T-helper 22 cell (primary cell): ENCODE results near the gene PTPRZ1.

Experiments used
- DNase-seq: peaks from one replicate; pipeline ENCODE4 v3.0.0-alpha.2; 2020; ENCODE audit warnings: low read depth

PTPRZ1 gene

DNA sequence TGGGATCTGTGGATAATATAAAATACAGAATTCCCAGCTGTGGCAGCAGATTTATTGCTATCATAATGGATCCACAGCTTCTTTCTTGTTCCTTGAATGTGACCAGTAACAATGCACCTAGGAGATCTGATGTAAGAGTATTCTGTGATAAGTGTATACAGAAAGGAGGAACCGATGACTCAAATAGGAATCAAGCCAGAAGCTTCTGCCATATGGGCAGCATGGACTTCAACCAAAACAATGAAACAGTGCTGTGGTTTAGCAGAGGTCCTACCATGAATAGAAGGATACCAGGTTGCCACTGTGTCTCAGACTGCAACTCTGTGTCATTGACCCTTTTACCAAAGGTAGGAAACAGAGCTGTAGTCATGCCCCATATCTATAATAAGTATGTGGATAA lies 81.8 kb downstream of the PTPRZ1 start:
- no peak for DNase-seq

DNA sequence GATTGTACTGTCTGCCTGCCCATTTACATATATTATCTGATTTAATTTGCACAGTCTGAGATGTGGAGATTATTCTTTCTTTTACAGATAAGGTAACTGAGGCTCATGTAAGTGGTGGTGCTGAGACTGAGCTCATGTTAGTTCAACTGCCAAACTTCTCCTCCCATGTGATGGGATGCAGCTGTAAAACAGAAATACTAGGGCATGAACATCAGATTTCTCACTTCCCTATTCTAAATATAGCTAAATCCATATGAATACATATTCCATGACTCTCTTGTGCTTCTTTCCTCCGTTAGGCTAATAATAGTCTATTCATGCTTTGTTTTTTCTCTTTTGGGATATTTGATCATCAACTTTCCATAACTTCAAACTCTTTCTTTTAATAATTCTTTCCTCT lies 84.7 kb downstream of the PTPRZ1 start:
- no peak for DNase-seq

DNA sequence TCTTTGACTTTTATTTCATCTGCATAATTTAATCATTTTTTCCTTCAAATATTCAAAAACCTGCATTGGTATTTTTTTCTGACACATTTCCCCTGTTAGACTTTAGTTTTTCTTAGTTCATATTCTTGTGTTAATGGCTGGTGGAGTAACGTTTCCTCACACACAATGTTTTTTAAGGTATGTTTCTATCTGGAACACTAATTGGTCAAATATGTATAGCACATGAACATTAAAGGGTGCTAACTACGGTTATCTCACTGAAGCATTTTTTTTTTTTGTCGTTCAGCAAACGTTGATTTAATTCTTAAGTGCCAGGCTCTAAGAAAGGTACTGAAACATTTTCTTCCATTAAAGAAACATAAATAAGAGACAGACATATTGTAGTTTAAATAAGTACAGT lies 87.7 kb downstream of the PTPRZ1 start:
- DNase-seq, result no peak

DNA sequence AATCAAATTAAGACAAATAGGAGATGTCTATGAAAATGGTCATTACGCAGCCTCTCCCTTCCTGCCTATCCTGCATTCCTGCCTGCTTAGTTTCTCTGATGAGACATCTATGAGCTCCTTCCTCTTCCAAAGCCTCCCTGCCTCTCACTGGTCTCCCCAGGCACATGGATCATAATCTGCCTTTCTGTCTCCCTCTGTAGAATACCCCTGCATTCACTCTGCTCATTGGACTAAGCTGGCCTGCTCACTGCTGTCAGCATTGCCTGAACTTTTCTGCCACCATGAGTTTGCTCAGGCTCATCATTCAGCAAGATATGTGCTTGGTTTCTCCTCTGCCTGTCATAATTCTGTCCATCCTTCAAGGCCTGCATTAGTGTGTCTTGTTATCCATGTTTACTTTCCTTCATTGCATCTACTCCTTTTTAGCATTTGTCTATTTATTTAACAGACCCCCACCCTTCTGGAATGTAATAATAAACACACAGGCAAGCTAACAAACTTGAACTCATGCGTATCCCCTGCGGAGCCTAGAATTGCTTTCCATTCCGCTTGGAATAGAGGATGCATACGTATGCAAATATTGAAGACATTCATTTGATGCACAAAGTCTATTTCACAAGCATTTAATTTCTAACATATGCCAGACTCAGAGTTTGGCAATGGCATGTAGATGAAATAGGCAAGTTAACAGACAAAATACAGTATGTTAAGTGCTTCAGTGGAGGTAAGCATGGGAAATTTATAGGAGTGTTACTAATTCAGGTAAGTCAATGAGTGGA lies 88.3 kb downstream of the PTPRZ1 start:
- DNase-seq, result no peak

DNA sequence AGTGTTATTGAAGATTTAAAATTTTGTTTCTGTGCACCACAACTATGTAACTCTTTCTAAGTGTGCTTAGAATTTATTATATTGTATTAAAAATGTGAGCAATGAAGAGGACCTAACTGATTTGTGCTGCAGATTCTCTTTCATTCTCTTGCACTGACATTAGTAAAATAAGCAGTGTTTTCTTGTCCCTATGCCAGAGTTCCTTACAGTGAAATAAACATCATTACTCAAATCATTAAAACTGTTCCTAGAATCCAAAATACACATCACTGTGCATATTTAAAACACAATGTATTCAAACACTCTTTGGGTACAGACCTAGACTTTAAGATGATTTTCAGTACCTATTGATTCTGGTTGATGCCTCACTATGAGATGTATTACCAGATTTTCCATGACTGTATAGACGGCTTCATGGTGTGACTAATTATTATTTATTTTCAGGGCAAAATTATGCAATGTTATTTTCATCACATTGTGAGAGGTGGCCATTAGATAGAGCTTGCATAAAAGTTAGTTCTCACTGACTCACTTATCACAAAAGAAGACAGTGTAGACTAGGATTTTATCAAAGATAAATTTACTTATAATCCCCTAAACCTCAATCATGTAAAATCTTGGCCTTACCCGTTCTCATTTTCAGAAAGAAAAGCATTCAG lies 93.4 kb downstream of the PTPRZ1 start:
- no peak for DNase-seq

DNA sequence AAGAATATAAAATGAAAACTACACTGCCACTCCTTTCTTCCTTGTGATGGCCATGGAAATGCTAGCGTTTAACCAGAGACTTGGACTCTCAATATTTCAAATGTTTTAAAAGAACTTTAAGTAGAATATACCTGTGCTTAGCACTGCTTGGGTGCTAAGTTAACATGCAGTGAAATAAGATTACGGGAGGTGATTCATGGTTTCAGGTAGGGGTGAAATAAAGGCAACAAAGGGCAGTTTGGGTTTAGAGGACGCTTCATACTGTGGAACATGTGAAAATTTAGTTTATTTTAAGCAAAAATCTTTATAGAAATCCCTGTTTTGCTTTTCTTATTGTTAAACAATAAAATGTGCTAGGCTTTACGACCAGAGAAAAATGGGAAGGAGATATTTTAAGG lies 94.0 kb downstream of the PTPRZ1 start:
- no peak for DNase-seq

DNA sequence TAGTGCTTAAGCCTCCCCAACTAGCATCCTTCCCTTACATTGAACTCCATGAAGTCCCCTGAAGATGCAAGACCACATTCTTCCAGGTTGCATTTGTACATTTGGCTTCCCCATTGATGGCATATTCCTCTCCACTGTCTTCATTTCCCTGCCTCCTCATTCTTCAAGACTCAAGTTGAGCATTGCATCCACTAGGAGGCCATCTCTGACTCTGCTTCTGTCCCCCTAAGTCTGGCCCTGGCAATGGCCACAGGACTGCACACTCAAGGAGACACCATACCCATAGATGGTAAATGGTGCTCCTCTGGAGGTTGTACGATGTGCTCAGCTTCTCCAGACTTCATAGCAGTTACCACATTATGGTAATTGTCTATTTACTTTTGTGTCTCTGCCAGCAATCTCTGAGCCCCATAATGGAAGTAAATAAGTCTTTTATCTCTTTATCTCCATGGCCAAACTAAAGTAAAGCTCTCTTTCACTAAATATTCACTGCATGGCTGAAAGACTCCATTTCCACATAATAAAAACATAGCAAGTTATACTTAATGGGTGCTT lies 112.6 kb downstream of the PTPRZ1 start:
- DNase-seq, result no peak

DNA sequence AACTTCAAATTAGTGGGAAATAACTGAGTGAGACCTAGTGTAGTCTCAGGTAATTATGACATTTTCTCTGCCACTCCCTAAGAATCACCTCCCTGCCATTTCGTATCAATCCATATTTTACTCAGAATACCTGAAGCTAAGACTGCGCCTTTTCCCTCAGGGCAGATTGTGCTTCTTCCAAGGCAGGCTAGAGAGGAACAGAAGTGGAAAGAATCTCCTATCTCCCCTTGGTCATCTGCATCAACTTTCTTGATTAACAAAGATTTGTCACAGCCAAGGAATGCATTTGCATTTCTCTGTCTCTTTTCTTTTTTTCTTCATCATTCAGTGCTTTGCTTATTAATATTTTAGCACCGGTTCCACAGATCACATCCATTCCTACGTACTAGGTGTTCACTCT lies 119.1 kb downstream of the PTPRZ1 start:
- no peak for DNase-seq

DNA sequence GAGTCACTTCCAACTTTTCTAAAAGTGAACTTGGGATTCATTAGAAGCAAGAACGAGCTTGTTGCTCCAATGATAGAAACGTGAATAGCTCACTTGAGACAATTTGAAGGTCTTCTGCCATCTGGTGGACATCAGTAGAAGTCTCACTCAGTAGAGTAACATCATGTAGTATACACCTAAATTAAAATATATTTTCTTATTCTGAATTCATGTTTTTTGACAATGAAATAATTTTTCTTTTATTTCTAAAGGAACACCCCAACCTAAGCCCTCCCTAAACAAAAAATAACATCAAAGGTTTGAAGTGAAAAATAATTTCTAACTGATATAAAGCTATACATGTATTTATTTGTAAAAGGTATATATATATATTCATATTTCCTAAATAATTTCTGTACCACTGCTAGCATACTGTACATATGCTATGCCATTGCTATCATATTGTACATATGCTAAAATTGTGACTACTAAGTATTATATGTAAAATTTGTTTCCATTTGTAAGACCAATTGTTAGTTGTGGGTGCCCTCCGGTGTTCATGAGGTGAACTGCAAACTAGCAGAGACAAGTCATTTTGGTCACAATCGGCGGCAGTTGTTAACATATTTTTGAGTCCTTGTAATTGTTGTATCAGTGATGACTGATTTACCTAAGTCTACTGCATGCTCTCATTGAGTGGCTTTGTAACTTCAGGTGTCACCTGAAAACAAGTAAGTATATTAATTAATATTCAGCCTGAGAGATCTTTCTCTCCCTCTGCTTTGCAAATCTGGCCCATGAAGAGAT lies 121.9 kb downstream of the PTPRZ1 start:
- no peak for DNase-seq

DNA sequence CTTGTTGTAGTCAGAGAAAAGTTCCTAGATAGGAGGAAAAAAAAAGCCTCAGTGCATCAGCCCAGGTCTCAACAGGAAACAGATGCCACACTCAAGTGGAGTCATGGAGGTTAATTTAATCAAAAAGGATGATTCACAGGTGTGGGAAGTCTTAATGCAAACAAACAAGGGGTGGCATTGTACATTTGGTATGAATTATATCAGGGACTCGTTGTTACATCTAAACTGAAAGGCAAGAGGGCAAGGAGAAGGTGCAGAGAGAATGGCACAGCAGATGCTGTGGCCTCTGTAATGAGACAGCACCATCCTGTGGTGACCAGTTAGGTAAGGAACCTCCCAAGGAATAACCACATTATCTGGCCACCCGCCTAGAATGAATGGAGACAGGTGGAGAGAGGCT lies 133.7 kb downstream of the PTPRZ1 start:
- DNase-seq, result no peak

DNA sequence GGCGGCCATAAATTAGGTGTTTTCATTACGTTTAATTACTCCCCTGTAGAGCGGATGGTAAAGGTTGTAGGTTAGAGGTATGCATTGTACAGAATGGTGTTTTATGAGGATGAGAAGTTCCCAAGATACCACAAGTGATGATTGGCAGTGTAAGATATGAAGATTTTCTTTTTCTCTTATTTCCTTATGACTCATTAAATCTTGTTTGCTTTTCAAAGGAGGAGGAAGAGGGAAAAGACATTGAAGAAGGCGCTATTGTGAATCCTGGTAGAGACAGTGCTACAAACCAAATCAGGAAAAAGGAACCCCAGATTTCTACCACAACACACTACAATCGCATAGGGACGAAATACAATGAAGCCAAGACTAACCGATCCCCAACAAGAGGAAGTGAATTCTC lies 137.2 kb downstream of the PTPRZ1 start:
- no peak for DNase-seq

DNA sequence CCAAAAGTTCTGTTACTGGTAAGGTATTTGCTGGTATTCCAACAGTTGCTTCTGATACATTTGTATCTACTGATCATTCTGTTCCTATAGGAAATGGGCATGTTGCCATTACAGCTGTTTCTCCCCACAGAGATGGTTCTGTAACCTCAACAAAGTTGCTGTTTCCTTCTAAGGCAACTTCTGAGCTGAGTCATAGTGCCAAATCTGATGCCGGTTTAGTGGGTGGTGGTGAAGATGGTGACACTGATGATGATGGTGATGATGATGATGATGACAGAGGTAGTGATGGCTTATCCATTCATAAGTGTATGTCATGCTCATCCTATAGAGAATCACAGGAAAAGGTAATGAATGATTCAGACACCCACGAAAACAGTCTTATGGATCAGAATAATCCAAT lies 140.1 kb downstream of the PTPRZ1 start:
- no peak for DNase-seq

DNA sequence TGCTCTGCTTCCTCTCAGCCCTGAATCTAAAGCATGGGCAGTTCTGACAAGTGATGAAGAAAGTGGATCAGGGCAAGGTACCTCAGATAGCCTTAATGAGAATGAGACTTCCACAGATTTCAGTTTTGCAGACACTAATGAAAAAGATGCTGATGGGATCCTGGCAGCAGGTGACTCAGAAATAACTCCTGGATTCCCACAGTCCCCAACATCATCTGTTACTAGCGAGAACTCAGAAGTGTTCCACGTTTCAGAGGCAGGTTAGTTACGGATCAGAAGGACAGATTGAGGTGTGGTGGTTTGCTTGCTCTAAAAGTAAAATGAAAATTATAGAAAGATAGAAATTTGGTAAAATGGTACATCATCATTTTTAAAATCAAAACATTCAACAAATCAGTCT lies 140.7 kb downstream of the PTPRZ1 start:
- DNase-seq, result no peak

DNA sequence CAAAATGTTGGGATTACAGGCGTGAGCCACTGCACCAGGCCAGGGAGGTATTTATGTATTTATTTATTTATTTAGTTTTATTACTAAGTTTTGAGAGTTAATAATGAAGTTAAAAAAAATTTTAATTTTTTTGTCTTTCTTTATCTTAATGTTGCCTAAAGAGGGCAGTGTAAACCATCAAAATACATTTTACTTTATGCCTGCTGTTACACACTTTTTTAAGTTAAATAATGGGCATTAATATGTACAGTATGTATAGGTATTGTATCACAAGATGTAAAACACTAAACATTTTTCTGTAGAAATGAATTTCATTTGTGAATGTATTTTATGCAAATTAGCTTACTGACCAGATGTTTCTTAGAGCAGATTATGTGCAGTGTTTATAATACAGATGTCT lies 141.7 kb downstream of the PTPRZ1 start:
- no peak for DNase-seq

DNA sequence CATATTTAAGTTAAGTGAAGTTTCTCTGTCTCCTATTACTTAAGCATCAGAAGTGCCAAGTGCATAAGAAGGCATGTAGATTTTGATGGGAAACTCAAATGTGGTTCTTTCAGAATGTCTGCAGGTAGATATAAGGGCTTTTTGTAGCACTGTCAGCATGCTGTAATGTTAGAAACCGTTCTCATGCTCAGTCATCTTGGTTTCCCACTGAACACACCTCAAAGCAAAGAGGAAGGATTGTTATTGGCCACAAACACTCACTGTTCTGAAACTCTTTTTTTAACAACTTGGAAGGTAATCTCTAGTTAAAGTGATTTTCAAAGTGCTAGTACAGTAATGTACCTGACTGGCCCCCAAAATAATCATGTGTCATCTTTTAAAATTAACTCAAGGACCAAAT lies 145.1 kb downstream of the PTPRZ1 start:
- DNase-seq, result no peak

DNA sequence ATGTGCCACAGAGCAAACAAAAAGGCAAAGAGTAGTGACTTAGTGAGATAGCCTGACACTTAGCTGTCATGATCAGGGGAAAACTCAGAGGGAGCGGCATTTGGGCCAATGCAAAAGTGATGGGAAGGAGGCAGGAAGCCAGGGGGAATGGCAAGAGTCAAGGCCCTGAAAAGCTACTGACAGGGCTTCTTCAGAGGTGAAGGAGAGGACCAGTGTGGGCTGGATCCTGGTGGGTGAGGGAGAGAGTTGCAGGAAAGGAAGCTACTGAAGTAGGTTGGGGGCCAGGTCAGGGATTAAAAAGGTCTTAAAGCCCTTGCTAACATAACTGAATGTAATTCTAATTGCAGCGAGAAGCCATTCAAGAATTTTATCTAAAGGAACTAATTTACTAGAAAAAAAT lies 154.1 kb downstream of the PTPRZ1 start:
- no peak for DNase-seq

DNA sequence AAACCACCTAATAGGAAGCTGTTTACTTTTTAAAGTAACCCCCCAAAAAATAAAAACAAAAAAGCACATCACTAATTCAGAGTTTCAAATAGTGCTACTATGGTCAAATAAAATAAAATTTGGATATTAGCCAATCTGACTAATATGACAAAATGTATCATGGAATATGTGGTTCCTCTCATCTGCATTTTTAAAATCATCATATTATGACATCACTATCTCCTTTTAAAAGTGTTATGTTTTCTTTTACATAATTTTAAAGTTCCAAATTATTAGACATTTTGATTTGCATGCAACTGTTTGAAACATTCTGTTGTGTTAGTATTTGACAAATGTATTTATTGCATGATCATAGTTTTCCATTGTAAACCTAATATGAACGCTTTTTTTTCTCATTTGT lies 160.7 kb downstream of the PTPRZ1 start:
- no peak for DNase-seq

DNA sequence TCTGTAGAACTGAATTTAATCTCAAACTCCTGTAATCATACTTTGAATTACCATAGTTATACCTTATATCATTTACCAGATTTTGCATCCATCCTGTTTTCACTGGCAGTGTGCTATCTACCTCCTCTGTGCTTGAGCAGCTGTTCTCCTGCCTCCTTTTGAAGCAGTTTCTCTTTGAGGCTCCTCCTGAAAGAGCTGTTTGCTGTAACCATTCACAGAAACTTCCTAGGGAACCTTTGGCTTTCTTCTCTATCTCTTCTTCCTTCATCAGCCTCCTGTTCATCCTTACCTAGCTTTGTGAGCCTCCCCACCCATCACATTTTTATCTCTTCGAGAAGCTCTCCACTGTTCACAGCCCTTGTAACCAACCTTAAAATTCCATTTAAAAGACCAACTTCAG lies 162.9 kb downstream of the PTPRZ1 start:
- DNase-seq, result no peak

DNA sequence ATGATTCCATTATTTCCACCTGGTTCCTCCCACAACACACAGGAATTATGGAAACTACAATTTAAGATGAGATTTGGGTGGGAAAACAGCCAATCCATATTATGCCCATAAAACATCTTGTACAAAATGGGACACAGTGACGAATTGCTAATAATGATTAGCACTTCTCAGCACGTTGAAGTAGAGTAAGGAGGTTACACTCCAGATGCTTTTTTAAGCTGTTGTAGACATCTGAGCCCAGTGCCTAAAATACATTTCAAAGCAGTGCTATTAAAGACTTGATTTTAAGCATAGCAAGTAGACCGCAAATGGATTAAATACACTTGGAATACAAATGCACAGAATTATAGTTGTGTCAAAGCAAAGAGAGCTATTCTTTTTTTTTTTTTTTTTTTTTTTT lies 165.2 kb downstream of the PTPRZ1 start:
- DNase-seq, result no peak

DNA sequence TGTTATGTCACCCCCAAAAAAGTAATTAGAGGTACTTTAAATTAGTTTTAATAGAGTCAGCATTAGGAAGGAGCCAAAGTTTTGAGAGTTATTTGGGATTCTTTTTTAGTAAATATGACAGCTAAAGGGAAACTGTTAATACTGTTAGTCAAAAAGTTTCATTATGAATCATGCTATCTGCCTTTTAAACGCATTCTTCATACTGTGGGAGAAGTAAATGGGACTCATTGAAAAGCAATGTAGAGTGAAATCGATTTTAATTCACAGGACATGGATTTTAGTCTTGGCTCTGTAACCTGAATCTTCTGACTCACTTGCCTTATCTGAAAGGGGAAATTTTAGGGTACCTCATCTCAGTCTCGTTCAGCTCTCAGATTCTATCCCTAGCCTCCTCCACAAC lies 165.9 kb downstream of the PTPRZ1 start:
- DNase-seq, result no peak

DNA sequence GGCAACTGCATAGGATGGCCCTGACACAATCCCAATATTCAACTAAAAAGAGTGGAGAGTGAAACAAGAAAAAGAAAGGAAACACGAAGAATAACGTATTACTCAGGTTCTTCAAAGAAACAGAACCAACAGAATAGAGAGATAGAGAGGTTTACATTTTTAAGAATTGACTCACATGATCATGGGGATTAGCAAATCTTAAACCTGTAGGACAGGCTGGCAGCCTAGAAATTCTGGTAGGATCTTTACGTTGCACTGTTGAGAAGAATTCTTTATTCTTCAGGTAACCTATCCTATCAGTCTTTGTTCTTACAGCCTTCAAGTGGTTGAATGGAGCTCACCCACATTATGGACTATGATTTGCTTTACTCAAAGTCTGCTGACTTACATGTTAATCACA lies 167.2 kb downstream of the PTPRZ1 start:
- no peak for DNase-seq

DNA sequence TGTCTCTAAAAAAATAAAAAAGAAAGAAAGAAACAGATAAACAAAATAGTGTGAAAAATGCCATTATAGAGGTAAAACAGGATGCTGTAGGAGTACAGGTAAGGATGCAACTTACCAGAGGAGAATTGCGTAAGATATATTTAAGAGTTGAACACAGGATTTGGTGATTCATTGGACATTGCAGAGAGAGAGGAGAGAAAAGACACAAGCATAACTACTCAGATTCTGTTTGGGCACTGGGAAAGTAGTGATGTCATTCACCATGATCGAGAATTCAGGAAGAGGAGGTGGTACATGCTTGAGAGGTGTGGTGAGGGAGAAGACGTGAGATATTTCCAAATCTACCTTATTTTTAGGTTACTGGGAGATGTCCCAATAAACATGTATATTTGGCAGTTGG lies 173.4 kb downstream of the PTPRZ1 start:
- DNase-seq, result no peak

DNA sequence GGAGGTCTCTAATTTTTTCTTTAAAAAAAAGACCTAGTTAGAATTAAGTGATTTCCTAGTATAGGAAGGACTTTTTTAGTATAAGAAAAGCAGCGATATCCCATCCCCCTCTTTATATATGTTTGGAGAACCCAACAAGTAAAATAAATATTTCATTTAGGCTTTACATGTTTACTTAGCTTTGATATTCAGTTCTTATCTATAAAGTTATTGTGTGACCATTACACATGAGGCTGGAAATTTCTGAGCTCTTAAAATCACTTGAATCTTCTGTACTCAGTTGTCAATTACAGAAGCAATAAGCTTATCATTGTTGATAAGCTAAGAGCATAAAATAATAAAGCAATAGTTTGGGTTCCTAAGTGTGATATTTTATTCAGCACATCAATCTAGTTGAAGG lies 181.4 kb downstream of the PTPRZ1 start:
- no peak for DNase-seq
